SK-N-SH treated with all-trans-retinoic acid at 6 μM for 48 hours (cell line): ENCODE results near the gene LGALS3BP.
A peak's percentile ranks its signal among the peaks of the same experiment; 100 is the strongest.

Source experiments
- ATAC-seq: fragments of 200-7000 bp; cut with Tn5 transposase; 3 replicates; pipeline ENCODE4 v1.9.1; 2020; ENCODE audit warnings: mild to moderate bottlenecking, moderate library complexity
- ARNTL ChIP-seq: fragments of 450-650 bp; formaldehyde crosslinking; IDR thresholded peaks from 2 replicates; pipeline ENCODE4 v1.5.0; 2020; ENCODE audit warnings: low read depth, mild to moderate bottlenecking, moderate library complexity, borderline replicate concordance
- BACH2 ChIP-seq: fragments of 250-450 bp; sonication (Bioruptor Pico); IDR thresholded peaks from 2 replicates; pipeline ENCODE4 v1.9.0; 2021; ENCODE audit warnings: mild to moderate bottlenecking, borderline replicate concordance
- CSDC2 ChIP-seq: fragments of 250-450 bp; sonication (Bioruptor Pico); IDR thresholded peaks from 2 replicates; pipeline ENCODE4 v1.5.0; 2020; ENCODE audit warnings: mild to moderate bottlenecking, moderate library complexity
- ESRRG ChIP-seq: fragments of 250-450 bp; sonication (Bioruptor Pico); IDR thresholded peaks from 2 replicates; pipeline ENCODE4 v1.6.1; 2021; ENCODE audit warnings: mild to moderate bottlenecking
- GLIS3 ChIP-seq: fragments of 250-450 bp; sonication (Bioruptor Pico); IDR thresholded peaks from 2 replicates; pipeline ENCODE4 v1.5.0; 2020; ENCODE audit warnings: mild to moderate bottlenecking, moderate library complexity
- ISL1 ChIP-seq: fragments of 250-450 bp; sonication (Bioruptor Pico); IDR thresholded peaks from 2 replicates; pipeline ENCODE4 v2.1.2; 2022; ENCODE audit warnings: mild to moderate bottlenecking, moderate library complexity
- OSR1 ChIP-seq: fragments of 250-450 bp; sonication (Bioruptor Pico); IDR thresholded peaks from 2 replicates; pipeline ENCODE4 v1.8.0; 2022; ENCODE audit warnings: moderate library complexity, mild to moderate bottlenecking, inconsistent platforms
- PPARA ChIP-seq: fragments of 250-450 bp; sonication (Bioruptor Pico); IDR thresholded peaks from 2 replicates; pipeline ENCODE4 v1.5.0; 2020; ENCODE audit warnings: mild to moderate bottlenecking, borderline replicate concordance
- RARB ChIP-seq: fragments of 250-450 bp; sonication (Bioruptor Pico); IDR thresholded peaks from 2 replicates; pipeline ENCODE4 v1.8.0; 2021; ENCODE audit warnings: mild to moderate bottlenecking, moderate library complexity
- TCF4 ChIP-seq: fragments of 250-450 bp; sonication (Bioruptor Pico); IDR thresholded peaks from 2 replicates; pipeline ENCODE4 v1.8.0; 2021; ENCODE audit warnings: mild to moderate bottlenecking, moderate library complexity, borderline replicate concordance
- TOX ChIP-seq: fragments of 250-450 bp; sonication (Bioruptor Pico); IDR thresholded peaks from 2 replicates; pipeline ENCODE4 v1.8.0; 2021; ENCODE audit warnings: mild to moderate bottlenecking, moderate library complexity, borderline replicate concordance
- ZC3H10 ChIP-seq: fragments of 250-450 bp; sonication (Bioruptor Pico); IDR thresholded peaks from 2 replicates; pipeline ENCODE4 v1.5.1; 2021; ENCODE audit warnings: mild to moderate bottlenecking, moderate library complexity
- ZFP3 ChIP-seq: fragments of 250-450 bp; sonication (Bioruptor Pico); IDR thresholded peaks from 2 replicates; pipeline ENCODE4 v1.5.0; 2020; ENCODE audit warnings: mild to moderate bottlenecking, moderate library complexity
- ZFP30 ChIP-seq: fragments of 450-650 bp; formaldehyde crosslinking; IDR thresholded peaks from 2 replicates; pipeline ENCODE4 v1.5.0; 2022; ENCODE audit warnings: mild to moderate bottlenecking, moderate library complexity
- ZNF565 ChIP-seq: fragments of 450-650 bp; formaldehyde crosslinking; conservative IDR thresholded peaks from 2 replicates; pipeline ENCODE4 v1.5.0; 2020; ENCODE audit warnings: low read depth, mild to moderate bottlenecking, moderate library complexity
- ZNF70 ChIP-seq: fragments of 450-650 bp; formaldehyde crosslinking; IDR thresholded peaks from 2 replicates; pipeline ENCODE4 v1.5.0; 2020; ENCODE audit warnings: mild to moderate bottlenecking, moderate library complexity
- ZNF8 ChIP-seq: fragments of 450-650 bp; formaldehyde crosslinking; IDR thresholded peaks from 2 replicates; pipeline ENCODE4 v1.5.0; 2020; ENCODE audit warnings: mild to moderate bottlenecking, moderate library complexity
- TF ChIP-seq, protein P1 (sequence below): fragments of 250-450 bp; sonication (Bioruptor Pico); IDR thresholded peaks from 2 replicates; pipeline ENCODE4 v1.8.0; 2021; ENCODE audit warnings: low read depth, mild to moderate bottlenecking, moderate library complexity, borderline replicate concordance
- TF ChIP-seq, protein P2 (sequence below): fragments of 250-450 bp; sonication (Bioruptor Pico); IDR thresholded peaks from 2 replicates; pipeline ENCODE4 v1.5.1; 2021; ENCODE audit warnings: mild to moderate bottlenecking, moderate library complexity
- TF ChIP-seq, protein P3 (sequence below): fragments of 250-450 bp; sonication (Bioruptor Pico); IDR thresholded peaks from 2 replicates; pipeline ENCODE4 v1.8.0; 2020; ENCODE audit warnings: mild to moderate bottlenecking, moderate library complexity, borderline replicate concordance
- TF ChIP-seq, protein P4 (sequence below): fragments of 250-450 bp; sonication (Bioruptor Pico); IDR thresholded peaks from 2 replicates; pipeline ENCODE4 v1.5.1; 2020; ENCODE audit warnings: low read depth, mild to moderate bottlenecking, moderate library complexity

Gene LGALS3BP

DNA sequence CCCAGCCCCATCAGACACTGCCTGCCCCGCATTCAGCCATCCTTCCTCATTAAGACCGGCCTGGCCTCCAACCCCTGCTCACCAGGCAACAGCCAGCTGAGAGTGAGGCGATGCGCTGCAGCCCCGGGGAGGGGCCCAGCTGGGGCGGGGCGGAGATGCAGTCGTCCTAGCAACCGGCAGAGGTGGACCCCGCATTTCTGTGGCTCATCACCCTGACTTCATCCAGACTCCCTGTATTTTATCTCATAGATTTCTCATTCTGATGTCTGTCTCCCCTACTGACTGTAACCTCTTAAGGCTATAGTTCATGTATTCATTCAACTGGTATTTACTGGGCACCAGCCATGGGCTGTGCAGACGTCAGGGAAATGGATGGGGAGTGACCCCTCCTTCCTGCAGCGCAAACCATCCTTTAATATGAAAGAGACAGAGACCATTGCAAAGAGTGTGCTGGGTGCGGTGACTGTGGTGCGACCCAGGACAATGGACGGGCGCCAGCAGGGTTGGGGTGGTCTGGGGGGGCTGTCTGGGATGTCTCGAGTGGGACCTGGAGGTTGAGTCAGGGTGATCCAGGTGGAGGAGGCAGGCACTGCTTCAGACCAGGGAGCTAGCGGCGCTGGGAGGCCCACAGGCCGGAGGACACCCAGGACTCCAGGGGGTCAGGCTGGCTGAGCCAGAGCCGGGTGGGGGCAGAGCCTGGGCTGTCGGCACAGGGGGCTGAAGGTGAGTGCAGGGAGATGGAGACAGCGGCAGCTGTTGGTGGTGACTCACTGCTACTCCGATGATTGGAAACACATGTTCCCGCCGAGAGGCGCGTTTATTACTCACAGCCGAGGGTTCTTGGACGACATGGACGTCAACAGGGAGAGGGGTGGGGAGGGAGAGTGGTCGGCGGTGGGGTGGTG lies 44.1 kb downstream of the LGALS3BP start (continued):
- TF ChIP-seq, protein P1, sequence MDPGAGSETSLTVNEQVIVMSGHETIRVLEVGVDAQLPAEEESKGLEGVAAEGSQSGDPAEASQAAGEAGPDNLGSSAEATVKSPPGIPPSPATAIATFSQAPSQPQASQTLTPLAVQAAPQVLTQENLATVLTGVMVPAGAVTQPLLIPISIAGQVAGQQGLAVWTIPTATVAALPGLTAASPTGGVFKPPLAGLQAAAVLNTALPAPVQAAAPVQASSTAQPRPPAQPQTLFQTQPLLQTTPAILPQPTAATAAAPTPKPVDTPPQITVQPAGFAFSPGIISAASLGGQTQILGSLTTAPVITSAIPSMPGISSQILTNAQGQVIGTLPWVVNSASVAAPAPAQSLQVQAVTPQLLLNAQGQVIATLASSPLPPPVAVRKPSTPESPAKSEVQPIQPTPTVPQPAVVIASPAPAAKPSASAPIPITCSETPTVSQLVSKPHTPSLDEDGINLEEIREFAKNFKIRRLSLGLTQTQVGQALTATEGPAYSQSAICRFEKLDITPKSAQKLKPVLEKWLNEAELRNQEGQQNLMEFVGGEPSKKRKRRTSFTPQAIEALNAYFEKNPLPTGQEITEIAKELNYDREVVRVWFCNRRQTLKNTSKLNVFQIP (CRISPR knock-in tag) = no peak
- TF ChIP-seq ZC3H10 (CRISPR knock-in tag) = no peak
- 0 out of 2 replicates have a peak, but pooled peaks have one; percentile 70 for TF ChIP-seq ESRRG (CRISPR knock-in tag)
- peak; percentile 87; the same call in 1 of the 2 replicates for TF ChIP-seq GLIS3 (CRISPR knock-in tag)
- TF ChIP-seq TOX (CRISPR knock-in tag) = 0 out of 2 replicates have a peak, but pooled peaks have one; percentile 6
- TF ChIP-seq CSDC2 (CRISPR knock-in tag) = 0 out of 2 replicates have a peak, but pooled peaks have one; percentile 43
- TF ChIP-seq ZNF565 = 0 out of 2 replicates have a peak, but pooled peaks have one; percentile 86
- TF ChIP-seq ZFP30 (CRISPR knock-in tag) = no peak
- no peak for TF ChIP-seq ZNF8 (CRISPR knock-in tag)
- TF ChIP-seq ZFP3 (CRISPR knock-in tag) = peak; percentile 65; the same call in 1 of the 2 replicates
- no peak for TF ChIP-seq PPARA
- peak; percentile 93 for TF ChIP-seq TCF4 (CRISPR knock-in tag)
- no peak for TF ChIP-seq ARNTL

DNA sequence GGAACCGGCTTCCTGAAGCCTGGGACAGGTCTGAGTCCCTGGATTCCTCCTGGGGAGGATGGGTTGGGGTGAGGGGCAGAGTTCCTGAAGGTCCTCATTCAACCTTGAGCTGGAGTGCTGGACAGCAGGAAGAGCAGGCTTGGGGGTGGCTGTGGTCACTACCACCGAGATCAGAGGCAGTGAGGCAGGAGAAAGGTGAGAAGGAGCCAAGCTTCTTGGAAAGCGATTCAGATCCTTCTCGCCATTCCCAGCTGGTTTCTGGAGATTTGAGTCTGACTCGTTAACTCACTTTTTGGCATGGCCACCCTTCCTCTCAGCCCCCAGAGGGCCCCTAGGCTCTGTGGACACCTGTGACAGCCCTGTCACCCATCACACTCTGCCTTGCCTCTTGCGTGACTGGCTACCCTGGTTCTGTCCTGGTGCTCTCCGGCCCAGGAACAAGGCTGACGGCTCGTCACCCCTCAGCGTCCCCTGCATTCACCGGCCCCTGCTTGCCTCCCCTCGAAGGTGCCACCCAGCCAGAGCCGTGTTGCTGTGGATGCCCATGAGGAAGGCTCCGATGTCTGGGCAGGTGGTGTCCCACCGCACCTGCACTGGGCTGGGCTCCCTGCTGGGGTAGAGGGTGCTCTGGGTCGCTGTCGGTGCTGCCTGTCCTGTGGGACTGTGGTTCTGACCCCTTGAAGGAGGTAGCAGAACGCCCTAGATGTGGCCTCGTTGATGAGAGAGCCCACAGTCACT lies 44.9 kb downstream of the LGALS3BP start:
- ATAC-seq = no peak
- TF ChIP-seq ZNF8 (CRISPR knock-in tag) (no peak), ZFP30 (CRISPR knock-in tag) (0 out of 2 replicates have a peak, but pooled peaks have one; percentile 9), ZNF565 (no peak), ISL1 (CRISPR knock-in tag) (no peak)
- TF ChIP-seq, protein P1 (CRISPR knock-in tag) = no peak
- TF ChIP-seq, protein P2, sequence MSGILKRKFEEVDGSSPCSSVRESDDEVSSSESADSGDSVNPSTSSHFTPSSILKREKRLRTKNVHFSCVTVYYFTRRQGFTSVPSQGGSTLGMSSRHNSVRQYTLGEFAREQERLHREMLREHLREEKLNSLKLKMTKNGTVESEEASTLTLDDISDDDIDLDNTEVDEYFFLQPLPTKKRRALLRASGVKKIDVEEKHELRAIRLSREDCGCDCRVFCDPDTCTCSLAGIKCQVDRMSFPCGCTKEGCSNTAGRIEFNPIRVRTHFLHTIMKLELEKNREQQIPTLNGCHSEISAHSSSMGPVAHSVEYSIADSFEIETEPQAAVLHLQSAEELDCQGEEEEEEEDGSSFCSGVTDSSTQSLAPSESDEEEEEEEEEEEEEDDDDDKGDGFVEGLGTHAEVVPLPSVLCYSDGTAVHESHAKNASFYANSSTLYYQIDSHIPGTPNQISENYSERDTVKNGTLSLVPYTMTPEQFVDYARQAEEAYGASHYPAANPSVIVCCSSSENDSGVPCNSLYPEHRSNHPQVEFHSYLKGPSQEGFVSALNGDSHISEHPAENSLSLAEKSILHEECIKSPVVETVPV (CRISPR knock-in tag) = no peak; the same call in 1 of the 2 replicates

DNA sequence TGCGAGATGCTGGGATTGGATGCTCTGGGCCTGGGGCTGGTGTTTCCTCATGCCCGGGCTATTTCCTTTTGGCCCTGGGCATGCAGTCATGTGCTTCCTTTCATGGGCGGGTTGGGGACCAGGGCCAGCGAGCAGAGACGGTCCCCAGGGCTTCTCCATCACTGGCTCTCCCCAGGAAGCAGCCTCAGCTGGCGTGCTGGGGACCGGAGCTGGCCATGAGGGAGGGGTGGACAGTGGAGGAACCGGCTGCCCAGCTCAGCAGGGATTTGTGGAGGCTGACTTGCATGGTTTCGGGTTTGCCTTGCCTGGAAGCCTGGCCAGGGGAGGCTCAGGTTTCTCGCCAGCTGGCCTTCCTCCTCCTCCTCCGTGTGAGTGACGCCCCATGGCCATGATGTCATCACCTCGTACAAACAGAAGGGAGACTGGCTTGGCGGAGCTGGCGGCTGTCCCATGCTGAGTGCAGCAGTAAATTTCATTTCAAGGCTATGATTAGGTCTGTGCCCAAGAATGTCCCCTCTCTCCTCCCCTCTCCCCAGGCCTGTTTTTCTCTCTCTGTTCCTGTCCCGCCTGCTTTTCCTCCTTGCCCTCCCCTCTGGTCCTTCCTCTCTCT lies 45.7 kb downstream of the LGALS3BP start:
- ATAC-seq = peak; percentile 69
- no peak for TF ChIP-seq RARB (CRISPR knock-in tag)
- TF ChIP-seq, protein P2 (CRISPR knock-in tag) = 0 out of 2 replicates have a peak, but pooled peaks have one; percentile 19
- TF ChIP-seq OSR1 (CRISPR knock-in tag) = no peak
- TF ChIP-seq ZNF8 (CRISPR knock-in tag) = no peak; the same call in 1 of the 2 replicates
- TF ChIP-seq ZFP3 (CRISPR knock-in tag) = 0 out of 2 replicates have a peak, but pooled peaks have one; percentile 5
- no peak for TF ChIP-seq ESRRG (CRISPR knock-in tag)
- 0 out of 2 replicates have a peak, but pooled peaks have one; percentile 17 for TF ChIP-seq ZFP30 (CRISPR knock-in tag)
- TF ChIP-seq ZNF565 = no peak; the same call in 1 of the 2 replicates
- no peak; the same call in 1 of the 2 replicates for TF ChIP-seq ZNF70 (CRISPR knock-in tag)
- TF ChIP-seq GLIS3 (CRISPR knock-in tag) = no peak
- TF ChIP-seq, protein P1 (CRISPR knock-in tag) = no peak
- no peak for TF ChIP-seq BACH2 (CRISPR knock-in tag)
- TF ChIP-seq PPARA = no peak
- no peak for TF ChIP-seq ARNTL
- TF ChIP-seq, protein P3, sequence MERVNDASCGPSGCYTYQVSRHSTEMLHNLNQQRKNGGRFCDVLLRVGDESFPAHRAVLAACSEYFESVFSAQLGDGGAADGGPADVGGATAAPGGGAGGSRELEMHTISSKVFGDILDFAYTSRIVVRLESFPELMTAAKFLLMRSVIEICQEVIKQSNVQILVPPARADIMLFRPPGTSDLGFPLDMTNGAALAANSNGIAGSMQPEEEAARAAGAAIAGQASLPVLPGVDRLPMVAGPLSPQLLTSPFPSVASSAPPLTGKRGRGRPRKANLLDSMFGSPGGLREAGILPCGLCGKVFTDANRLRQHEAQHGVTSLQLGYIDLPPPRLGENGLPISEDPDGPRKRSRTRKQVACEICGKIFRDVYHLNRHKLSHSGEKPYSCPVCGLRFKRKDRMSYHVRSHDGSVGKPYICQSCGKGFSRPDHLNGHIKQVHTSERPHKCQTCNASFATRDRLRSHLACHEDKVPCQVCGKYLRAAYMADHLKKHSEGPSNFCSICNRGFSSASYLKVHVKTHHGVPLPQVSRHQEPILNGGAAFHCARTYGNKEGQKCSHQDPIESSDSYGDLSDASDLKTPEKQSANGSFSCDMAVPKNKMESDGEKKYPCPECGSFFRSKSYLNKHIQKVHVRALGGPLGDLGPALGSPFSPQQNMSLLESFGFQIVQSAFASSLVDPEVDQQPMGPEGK (CRISPR knock-in tag) = no peak
- TF ChIP-seq, protein P4, sequence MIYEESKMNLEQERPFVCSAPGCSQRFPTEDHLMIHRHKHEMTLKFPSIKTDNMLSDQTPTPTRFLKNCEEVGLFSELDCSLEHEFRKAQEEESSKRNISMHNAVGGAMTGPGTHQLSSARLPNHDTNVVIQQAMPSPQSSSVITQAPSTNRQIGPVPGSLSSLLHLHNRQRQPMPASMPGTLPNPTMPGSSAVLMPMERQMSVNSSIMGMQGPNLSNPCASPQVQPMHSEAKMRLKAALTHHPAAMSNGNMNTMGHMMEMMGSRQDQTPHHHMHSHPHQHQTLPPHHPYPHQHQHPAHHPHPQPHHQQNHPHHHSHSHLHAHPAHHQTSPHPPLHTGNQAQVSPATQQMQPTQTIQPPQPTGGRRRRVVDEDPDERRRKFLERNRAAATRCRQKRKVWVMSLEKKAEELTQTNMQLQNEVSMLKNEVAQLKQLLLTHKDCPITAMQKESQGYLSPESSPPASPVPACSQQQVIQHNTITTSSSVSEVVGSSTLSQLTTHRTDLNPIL (CRISPR knock-in tag) = peak; percentile 57; the same call in 1 of the 2 replicates
